ENCODE data around the gene NCAM1. TPM values are rescaled to one million over a fixed set of nuclear protein-coding genes. Genes with fewer than 3 reads are reported as not detected.
A peak's percentile ranks its signal among the peaks of the same experiment; 100 is the strongest.

The NCAM1 gene
- total RNA-seq, 2 experiments from 2014 or later: 0.34 TPM; not detected in 1

- CTCF ChIA-PET: no interaction called here
These were observed 286.7 kb downstream of the NCAM1 start for GRCh38 chr11:113247966-113248365.

GRCh38 chr11:113248702-113249490, 287.7 kb downstream of the NCAM1 start:
- CTCF ChIA-PET: no interaction called here
- peaks cover 61% of the 10 kb centered on the region for H3K27me3 Mint-ChIP-seq
- no peaks in the 10 kb centered on the region for H3K4me1 Mint-ChIP-seq (ENCODE audit: low read depth)
- H3K27me3 ChIP-seq (ENCODE audit: control insufficient read depth in 1 of 2, insufficient read depth in 2 of 2, low read length in 2 of 2): peaks cover 13 to 15% of the 10 kb centered on the region in 2 experiments
- no peaks in the 10 kb centered on the region for H3K36me3 Mint-ChIP-seq (ENCODE audit: low read depth)
- POLR2A ChIA-PET: no interaction called here
- no peak overlapping the region for H3K27ac Mint-ChIP-seq
- TF ChIP-seq CTCF (IDR thresholded peaks at IDR 0.05): no peak
- no peak overlapping the region for H3K4me3 ChIP-seq (ENCODE audit: low read length)
- H3K4me3 Mint-ChIP-seq: no peak overlapping the region
- H3K27ac ChIP-seq (ENCODE audit: low read depth in 1 of 2, low read length in 2 of 2): no peak overlapping the region
- intact Hi-C loops (cut with DNase I, micrococcal nuclease): no loop called here
- DNase-seq: no peak
- H3K36me3 ChIP-seq (ENCODE audit: insufficient read depth, low read length): no peaks in the 10 kb centered on the region
- no peaks in the 10 kb centered on the region for H3K4me1 ChIP-seq (ENCODE audit: insufficient read depth, low read length)
- ATAC-seq (ENCODE audit: poor library complexity): no peak
- H3K9me3 Mint-ChIP-seq: no peaks in the 10 kb centered on the region
- no peaks in the 10 kb centered on the region for H3K9me3 ChIP-seq (ENCODE audit: control insufficient read depth in 1 of 2, insufficient read depth in 1 of 2, low read length in 2 of 2)

More at GRCh38 chr11:113247966-113248365, 286.7 kb downstream of the NCAM1 start:
- H3K9me3 Mint-ChIP-seq: no peaks in the 10 kb centered on the region
- H3K27ac Mint-ChIP-seq: no peak overlapping the region
- intact Hi-C loops (cut with DNase I, micrococcal nuclease): no loop called here
- H3K36me3 ChIP-seq (ENCODE audit: insufficient read depth, low read length): no peaks in the 10 kb centered on the region
- H3K4me3 ChIP-seq (ENCODE audit: low read length): no peak overlapping the region
- H3K27me3 Mint-ChIP-seq: peaks cover 71% of the 10 kb centered on the region
- H3K4me1 ChIP-seq (ENCODE audit: insufficient read depth, low read length): peaks cover 3% of the 10 kb centered on the region
- H3K27ac ChIP-seq (ENCODE audit: low read depth in 1 of 2, low read length in 2 of 2): no peak overlapping the region
- no peaks in the 10 kb centered on the region for H3K9me3 ChIP-seq (ENCODE audit: control insufficient read depth in 1 of 2, insufficient read depth in 1 of 2, low read length in 2 of 2)
- DNase-seq (no peak), ATAC-seq (ENCODE audit: poor library complexity) (no peak)
- no peaks in the 10 kb centered on the region for H3K36me3 Mint-ChIP-seq (ENCODE audit: low read depth)
- peaks cover 8% of the 10 kb centered on the region for H3K4me1 Mint-ChIP-seq (ENCODE audit: low read depth)
- TF ChIP-seq CTCF (IDR thresholded peaks at IDR 0.05): no peak
- POLR2A ChIA-PET: interaction anchor here (0.7 kb wide), 1 partner anchor 81 kb away, joined by 3 read pairs; no protein-coding TSS in a partner anchor
- no peak overlapping the region for H3K4me3 Mint-ChIP-seq
- H3K27me3 ChIP-seq (ENCODE audit: control insufficient read depth in 1 of 2, insufficient read depth in 2 of 2, low read length in 2 of 2): peaks cover 10 to 15% of the 10 kb centered on the region in 2 experiments

- Histone ChIP-seq H3K27ac (ENCODE audit: low read depth in 1 of 2, low read length in 2 of 2) (no peak overlapping the region), H3K36me3 (ENCODE audit: insufficient read depth, low read length) (no peaks in the 10 kb centered on the region), H3K4me3 (ENCODE audit: low read length) (no peak overlapping the region), H3K9me3 (ENCODE audit: control insufficient read depth in 1 of 2, insufficient read depth in 1 of 2, low read length in 2 of 2) (no peaks in the 10 kb centered on the region), H3K27me3 (ENCODE audit: control insufficient read depth in 1 of 2, insufficient read depth in 2 of 2, low read length in 2 of 2) (peaks cover 13 to 15% of the 10 kb centered on the region in 2 experiments), H3K4me1 (ENCODE audit: insufficient read depth, low read length) (no peaks in the 10 kb centered on the region)
- ChIA-PET POLR2A (no interaction called here), CTCF (no interaction called here)
- ATAC-seq (ENCODE audit: poor library complexity): no peak
- peak in 1 of 14 experiments; percentile 4 for DNase-seq
- intact Hi-C loops (cut with DNase I, micrococcal nuclease): no loop called here
- no peaks in the 10 kb centered on the region for H3K4me1 Mint-ChIP-seq (ENCODE audit: low read depth)
- H3K27me3 Mint-ChIP-seq: peaks cover 56% of the 10 kb centered on the region
- TF ChIP-seq CTCF (IDR thresholded peaks at IDR 0.05): no peak
- no peak overlapping the region for H3K4me3 Mint-ChIP-seq
- no peaks in the 10 kb centered on the region for H3K9me3 Mint-ChIP-seq
- no peak overlapping the region for H3K27ac Mint-ChIP-seq
- no peaks in the 10 kb centered on the region for H3K36me3 Mint-ChIP-seq (ENCODE audit: low read depth)
These were observed 288.2 kb downstream of the NCAM1 start for GRCh38 chr11:113249491-113249763.
